ENCODE measurements around the gene MMP1.

DNA sequence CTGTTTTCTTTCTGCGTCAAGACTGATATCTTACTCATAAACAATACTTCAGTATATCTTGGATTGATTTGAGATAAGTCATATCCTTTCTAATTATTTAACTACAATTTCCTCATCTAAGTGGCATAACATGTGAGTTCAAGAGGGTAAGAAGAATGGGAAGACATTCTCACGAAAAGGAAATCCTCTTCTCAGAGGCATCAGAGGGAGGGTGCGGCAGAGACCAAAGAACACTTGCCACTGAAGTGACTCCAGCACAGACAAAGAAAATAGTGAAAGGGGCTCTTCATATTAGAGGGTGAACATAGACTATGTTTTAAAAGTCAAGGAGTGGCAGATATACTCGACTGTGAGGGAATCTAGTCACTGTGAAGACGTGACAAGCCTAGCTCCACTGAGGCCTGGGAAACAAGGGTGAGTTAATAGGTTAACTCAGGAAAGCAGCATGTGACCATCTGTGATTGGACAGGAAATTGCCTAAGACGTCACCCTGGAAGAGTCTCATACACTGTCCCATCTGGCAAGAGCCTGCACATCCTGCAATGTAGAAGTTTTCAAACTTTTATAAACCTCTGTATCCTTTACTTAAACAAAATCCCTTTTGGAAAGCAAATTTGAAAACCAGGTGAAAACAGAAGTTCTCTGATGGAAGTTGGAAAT, 1.9 kb upstream of the MMP1 start:
- TF ChIP-seq POLR2A (IDR thresholded peaks at IDR 0.05; ENCODE audit: low read depth, low read length) (no peak), SMC3 (IDR thresholded peaks at IDR 0.05; ENCODE audit: low read depth, low read length) (no peak), FOS (IDR thresholded peaks at IDR 0.05; ENCODE audit: low read depth, low read length) (no peak), CEBPB (IDR thresholded peaks at IDR 0.05; ENCODE audit: low read depth, low read length) (no peak), MAZ (IDR thresholded peaks at IDR 0.05; ENCODE audit: borderline replicate concordance, low read depth, low read length) (no peak)
- TF ChIP-seq, protein P1, sequence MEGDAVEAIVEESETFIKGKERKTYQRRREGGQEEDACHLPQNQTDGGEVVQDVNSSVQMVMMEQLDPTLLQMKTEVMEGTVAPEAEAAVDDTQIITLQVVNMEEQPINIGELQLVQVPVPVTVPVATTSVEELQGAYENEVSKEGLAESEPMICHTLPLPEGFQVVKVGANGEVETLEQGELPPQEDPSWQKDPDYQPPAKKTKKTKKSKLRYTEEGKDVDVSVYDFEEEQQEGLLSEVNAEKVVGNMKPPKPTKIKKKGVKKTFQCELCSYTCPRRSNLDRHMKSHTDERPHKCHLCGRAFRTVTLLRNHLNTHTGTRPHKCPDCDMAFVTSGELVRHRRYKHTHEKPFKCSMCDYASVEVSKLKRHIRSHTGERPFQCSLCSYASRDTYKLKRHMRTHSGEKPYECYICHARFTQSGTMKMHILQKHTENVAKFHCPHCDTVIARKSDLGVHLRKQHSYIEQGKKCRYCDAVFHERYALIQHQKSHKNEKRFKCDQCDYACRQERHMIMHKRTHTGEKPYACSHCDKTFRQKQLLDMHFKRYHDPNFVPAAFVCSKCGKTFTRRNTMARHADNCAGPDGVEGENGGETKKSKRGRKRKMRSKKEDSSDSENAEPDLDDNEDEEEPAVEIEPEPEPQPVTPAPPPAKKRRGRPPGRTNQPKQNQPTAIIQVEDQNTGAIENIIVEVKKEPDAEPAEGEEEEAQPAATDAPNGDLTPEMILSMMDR (conservative IDR thresholded peaks at IDR 0.05; ENCODE audit: low read depth, low read length) = no peak
- TF ChIP-seq, protein P2, sequence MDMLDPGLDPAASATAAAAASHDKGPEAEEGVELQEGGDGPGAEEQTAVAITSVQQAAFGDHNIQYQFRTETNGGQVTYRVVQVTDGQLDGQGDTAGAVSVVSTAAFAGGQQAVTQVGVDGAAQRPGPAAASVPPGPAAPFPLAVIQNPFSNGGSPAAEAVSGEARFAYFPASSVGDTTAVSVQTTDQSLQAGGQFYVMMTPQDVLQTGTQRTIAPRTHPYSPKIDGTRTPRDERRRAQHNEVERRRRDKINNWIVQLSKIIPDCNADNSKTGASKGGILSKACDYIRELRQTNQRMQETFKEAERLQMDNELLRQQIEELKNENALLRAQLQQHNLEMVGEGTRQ (IDR thresholded peaks at IDR 0.05; ENCODE audit: low read depth, low read length) = no peak

Measured in IMR-90 (cell line).